HEK293T (cell line): Measurements from ENCODE around the gene SMTN.

Source experiments
- CTCF ChIA-PET: fragments of 350-600 bp; formaldehyde crosslinking; extraction: SDS; loops from one replicate; lab custom pipeline; 2021; ENCODE audit warnings: antibody characterized with exemption, inconsistent platforms; lab: Yijun Ruan, JAX
- POLR2A ChIA-PET: fragments of 350-600 bp; formaldehyde crosslinking; extraction: SDS; loops from one replicate; lab custom pipeline; 2020; ENCODE audit warnings: antibody characterized with exemption, inconsistent platforms; lab: Yijun Ruan, JAX
- DNase-seq: peaks from one replicate; pipeline ENCODE4 v3.0.0; 2012; ENCODE audit warnings: mixed read lengths; ENCODE audit errors: extremely low spot score
- ARNT ChIP-seq: fragments of 450-650 bp; IDR thresholded peaks from 2 replicates; pipeline ENCODE4 v1.6.1; 2017; ENCODE audit warnings: mild to moderate bottlenecking
- BHLHE40 ChIP-seq: fragments of 450-650 bp; IDR thresholded peaks from 2 replicates; pipeline ENCODE4 v1.6.1; 2016; ENCODE audit warnings: mild to moderate bottlenecking, moderate library complexity, borderline replicate concordance
- CTBP1 ChIP-seq: fragments of 450-650 bp; IDR thresholded peaks from 2 replicates; pipeline ENCODE4 v1.6.1; 2016; ENCODE audit warnings: borderline replicate concordance
- ELF4 ChIP-seq: fragments of 450-650 bp; IDR thresholded peaks from 2 replicates; pipeline ENCODE4 v1.6.1; 2017; ENCODE audit warnings: antibody characterized with exemption
- FOXA1 ChIP-seq: fragments of 450-650 bp; IDR thresholded peaks from 2 replicates; pipeline ENCODE4 v1.6.1; 2016; ENCODE audit warnings: mild to moderate bottlenecking
- FOXK2 ChIP-seq: fragments of 450-650 bp; IDR thresholded peaks from 2 replicates; pipeline ENCODE4 v1.6.1; 2016; ENCODE audit warnings: mild to moderate bottlenecking
- FOXM1 ChIP-seq: fragments of 450-650 bp; IDR thresholded peaks from 2 replicates; pipeline ENCODE4 v1.6.1; 2017; ENCODE audit warnings: mild to moderate bottlenecking, borderline replicate concordance
- HDGF ChIP-seq: fragments of 450-650 bp; IDR thresholded peaks from 2 replicates; pipeline ENCODE4 v1.6.1; 2017; ENCODE audit warnings: antibody characterized with exemption, borderline replicate concordance
- L3MBTL2 ChIP-seq: fragments of 450-650 bp; conservative IDR thresholded peaks from 2 replicates; pipeline ENCODE4 v1.6.1; 2016; ENCODE audit warnings: mild to moderate bottlenecking
- LEF1 ChIP-seq: fragments of 450-650 bp; IDR thresholded peaks from 2 replicates; pipeline ENCODE4 v1.6.1; 2017; ENCODE audit warnings: mild to moderate bottlenecking, borderline replicate concordance
- NFRKB ChIP-seq: fragments of 450-650 bp; IDR thresholded peaks from 2 replicates; pipeline ENCODE4 v1.6.1; 2016; ENCODE audit warnings: mild to moderate bottlenecking, moderate library complexity
- SP1 ChIP-seq: fragments of 450-650 bp; IDR thresholded peaks from 2 replicates; pipeline ENCODE4 v1.6.1; 2017
- SUZ12 ChIP-seq: fragments of 450-650 bp; IDR thresholded peaks from 2 replicates; pipeline ENCODE4 v1.6.1; 2016; ENCODE audit warnings: mild to moderate bottlenecking
- TARDBP ChIP-seq: fragments of 450-650 bp; IDR thresholded peaks from 2 replicates; pipeline ENCODE4 v1.6.1; 2016
- ZNF384 ChIP-seq: fragments of 450-650 bp; IDR thresholded peaks from 2 replicates; pipeline ENCODE4 v1.6.1; 2016
- TF ChIP-seq, protein P1 (sequence below): fragments of 450-650 bp; IDR thresholded peaks from 2 replicates; pipeline ENCODE4 v1.6.1; 2016

The SMTN gene

DNA sequence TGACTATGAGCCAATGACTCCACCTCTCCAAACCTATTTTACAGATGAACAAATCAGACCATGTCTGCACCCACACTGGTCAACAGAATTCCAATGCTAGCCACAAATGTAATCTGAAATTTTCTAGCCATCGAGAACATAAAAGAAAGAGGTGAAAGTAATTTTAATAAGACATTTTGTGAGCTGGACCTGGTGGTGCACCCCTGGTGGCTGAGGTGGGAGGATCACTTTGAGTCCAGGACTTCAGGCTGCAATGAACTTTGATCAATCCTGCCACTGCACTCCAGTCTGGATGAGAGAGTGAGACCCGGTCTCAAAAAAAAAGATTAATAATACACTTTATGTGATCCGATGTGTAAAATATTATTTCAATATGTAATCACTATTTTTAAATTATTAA, 69.5 kb downstream of the SMTN start:
- CTCF ChIA-PET: interaction anchor here (0.7 to 1.1 kb wide), 2 partner anchors 43 to 81 kb away, joined by 3 to 4 read pairs; partner anchors contain the start of gene SELENOM
- POLR2A ChIA-PET: no interaction called here
- no peak for DNase-seq
- no peak for TF ChIP-seq BHLHE40

DNA sequence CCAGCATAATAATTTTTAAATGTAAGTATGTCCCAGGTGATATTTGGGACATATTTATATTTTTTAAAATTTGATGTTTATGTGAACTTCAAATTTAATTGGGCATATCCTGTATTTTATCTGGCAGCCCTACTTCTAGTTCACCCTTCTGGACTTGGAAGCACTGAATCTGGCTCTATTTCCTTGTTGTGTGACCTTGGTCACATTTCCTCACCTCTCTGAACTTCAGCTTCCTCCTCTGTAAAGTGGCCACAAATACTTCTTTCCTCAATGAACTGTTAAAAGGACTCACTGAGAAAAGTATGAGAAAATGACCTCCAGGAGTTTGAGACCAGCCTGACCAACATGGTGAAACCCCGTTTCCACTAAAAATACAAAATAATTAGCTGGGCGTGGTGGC, 70.8 kb downstream of the SMTN start:
- ChIA-PET POLR2A (no interaction called here), CTCF (interaction anchor here (0.7 kb wide), 1 partner anchor 9 kb away, joined by 4 read pairs; no protein-coding TSS in a partner anchor)
- TF ChIP-seq, protein P1, sequence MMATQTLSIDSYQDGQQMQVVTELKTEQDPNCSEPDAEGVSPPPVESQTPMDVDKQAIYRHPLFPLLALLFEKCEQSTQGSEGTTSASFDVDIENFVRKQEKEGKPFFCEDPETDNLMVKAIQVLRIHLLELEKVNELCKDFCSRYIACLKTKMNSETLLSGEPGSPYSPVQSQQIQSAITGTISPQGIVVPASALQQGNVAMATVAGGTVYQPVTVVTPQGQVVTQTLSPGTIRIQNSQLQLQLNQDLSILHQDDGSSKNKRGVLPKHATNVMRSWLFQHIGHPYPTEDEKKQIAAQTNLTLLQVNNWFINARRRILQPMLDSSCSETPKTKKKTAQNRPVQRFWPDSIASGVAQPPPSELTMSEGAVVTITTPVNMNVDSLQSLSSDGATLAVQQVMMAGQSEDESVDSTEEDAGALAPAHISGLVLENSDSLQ: no peak
- TF ChIP-seq LEF1: no peak
- TF ChIP-seq FOXM1: no peak
- no peak for TF ChIP-seq BHLHE40
- TF ChIP-seq FOXK2: no peak
- no peak for TF ChIP-seq ARNT
- TF ChIP-seq TARDBP: no peak
- no peak for TF ChIP-seq CTBP1
- no peak for TF ChIP-seq SUZ12
- no peak for TF ChIP-seq SP1
- no peak for TF ChIP-seq NFRKB
- TF ChIP-seq HDGF: no peak
- no peak for TF ChIP-seq L3MBTL2
- TF ChIP-seq ZNF384: no peak
- TF ChIP-seq FOXA1: no peak
- no peak for TF ChIP-seq ELF4
- no peak for DNase-seq

DNA sequence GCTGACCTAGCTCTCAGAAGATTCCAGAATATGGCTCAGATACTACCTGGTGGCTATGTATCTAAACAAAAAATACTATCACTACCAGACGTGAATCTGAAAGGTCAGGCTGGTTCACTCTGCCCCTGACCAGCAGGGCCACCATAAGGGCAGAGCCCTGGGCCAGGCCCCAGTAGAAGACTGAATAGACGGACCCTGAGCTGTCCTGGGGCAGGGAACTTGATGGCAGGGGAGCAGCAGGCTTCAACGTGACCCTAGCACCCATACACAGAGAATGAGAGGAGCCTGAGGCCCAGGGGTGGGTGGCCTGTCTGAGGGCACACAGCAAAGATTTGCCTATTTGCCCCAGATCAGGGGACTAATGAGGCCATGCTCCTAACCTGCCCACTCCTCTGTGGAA, 72.2 kb downstream of the SMTN start:
- ChIA-PET POLR2A (interaction anchor here (1.6 kb wide), 1 partner anchor 59 kb away, joined by 3 read pairs; the partner anchor contains the start of gene LIMK2), CTCF (no interaction called here)
- DNase-seq: no peak
- TF ChIP-seq SUZ12: no peak
- TF ChIP-seq ZNF384: no peak
- no peak for TF ChIP-seq FOXK2
- TF ChIP-seq BHLHE40: no peak
- TF ChIP-seq NFRKB: no peak
- TF ChIP-seq FOXM1: no peak
- no peak for TF ChIP-seq L3MBTL2
- no peak for TF ChIP-seq ARNT
- TF ChIP-seq SP1: no peak
